GM23338 (cell line): ENCODE data around the gene WSCD1.

ENCODE experiments used
- EZH2 ChIP-seq: fragments of 200-600 bp; sonication (generic); IDR thresholded peaks from one replicate; pipeline ENCODE4 v1.8.0; 2017; ENCODE audit warnings: antibody characterized with exemption, mild to moderate bottlenecking, low read depth; ENCODE audit not compliant: unreplicated experiment
- JUNB ChIP-seq: IDR thresholded peaks from one replicate; pipeline ENCODE4 v1.6.1; 2016; ENCODE audit warnings: antibody characterized with exemption; ENCODE audit not compliant: unreplicated experiment
- NANOG ChIP-seq: IDR thresholded peaks from 2 replicates; pipeline ENCODE4 v1.6.1; 2016; ENCODE audit warnings: antibody characterized with exemption, borderline replicate concordance
- POLR2AphosphoS5 ChIP-seq: IDR thresholded peaks from 2 replicates; pipeline ENCODE4 v1.6.1; 2016; ENCODE audit warnings: antibody characterized with exemption, low read depth
- TF ChIP-seq, protein P1 (sequence below), 2 experiments: fragments of 200-600 bp in 1 of 2; sonication (generic) in 1 of 2; conservative IDR thresholded peaks; 2 replicates each; pipeline versions ENCODE4 v1.5.1 to v1.6.1; 2016 to 2017; ENCODE audit warnings: antibody characterized with exemption in 2 of 2, low read depth in 2 of 2, mild to moderate bottlenecking in 2 of 2, moderate library complexity in 1 of 2

DNA sequence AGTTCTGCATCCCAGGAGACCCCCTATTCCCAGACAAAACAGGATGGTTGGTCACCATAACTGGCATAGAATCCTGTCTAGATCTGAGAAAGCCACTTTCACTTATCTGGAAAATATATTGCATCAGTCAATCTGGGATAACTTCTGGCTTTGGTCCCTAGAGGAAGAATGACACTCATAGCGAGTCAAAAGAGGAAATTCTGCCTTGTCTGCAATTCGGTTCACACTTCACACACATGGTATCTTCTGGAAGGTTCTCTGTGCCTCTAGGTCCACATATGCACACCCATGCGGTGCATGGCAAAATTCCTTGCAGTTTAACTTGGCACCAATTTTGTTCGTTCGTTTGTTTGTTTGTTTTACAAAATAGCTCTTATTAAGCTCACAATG lies 49.2 kb upstream of the WSCD1 start:
- TF ChIP-seq EZH2 (no peak), JUNB (no peak), NANOG (no peak), POLR2AphosphoS5 (no peak)
- TF ChIP-seq, protein P1, sequence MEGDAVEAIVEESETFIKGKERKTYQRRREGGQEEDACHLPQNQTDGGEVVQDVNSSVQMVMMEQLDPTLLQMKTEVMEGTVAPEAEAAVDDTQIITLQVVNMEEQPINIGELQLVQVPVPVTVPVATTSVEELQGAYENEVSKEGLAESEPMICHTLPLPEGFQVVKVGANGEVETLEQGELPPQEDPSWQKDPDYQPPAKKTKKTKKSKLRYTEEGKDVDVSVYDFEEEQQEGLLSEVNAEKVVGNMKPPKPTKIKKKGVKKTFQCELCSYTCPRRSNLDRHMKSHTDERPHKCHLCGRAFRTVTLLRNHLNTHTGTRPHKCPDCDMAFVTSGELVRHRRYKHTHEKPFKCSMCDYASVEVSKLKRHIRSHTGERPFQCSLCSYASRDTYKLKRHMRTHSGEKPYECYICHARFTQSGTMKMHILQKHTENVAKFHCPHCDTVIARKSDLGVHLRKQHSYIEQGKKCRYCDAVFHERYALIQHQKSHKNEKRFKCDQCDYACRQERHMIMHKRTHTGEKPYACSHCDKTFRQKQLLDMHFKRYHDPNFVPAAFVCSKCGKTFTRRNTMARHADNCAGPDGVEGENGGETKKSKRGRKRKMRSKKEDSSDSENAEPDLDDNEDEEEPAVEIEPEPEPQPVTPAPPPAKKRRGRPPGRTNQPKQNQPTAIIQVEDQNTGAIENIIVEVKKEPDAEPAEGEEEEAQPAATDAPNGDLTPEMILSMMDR (conservative IDR thresholded peaks at IDR 0.05; ENCODE audit: low read depth in 2 of 2): no peak
